Coronary artery (tissue), 2 donors: ENCODE measurements around the gene UPF3A.

Source experiments
- DNase-seq: peaks from one replicate; pipeline ENCODE4 v3.0.0-alpha.2; 2017; ENCODE audit warnings: low spot score
- H3K27ac ChIP-seq, 2 donors: fragments of 200-600 bp; sonication (generic); one replicate each; pipeline ENCODE4 v1.5.1; 2016 to 2019
- H3K4me3 ChIP-seq: fragments of 200-600 bp; sonication (generic); 2 replicates; pipeline ENCODE4 v1.5.1; 2016; ENCODE audit warnings: mild to moderate bottlenecking, moderate library complexity
- TF ChIP-seq, protein P1 (sequence below): fragments of 200-600 bp; sonication (generic); IDR thresholded peaks from one replicate; pipeline ENCODE4 v1.5.1; 2019; ENCODE audit warnings: antibody characterized with exemption

The UPF3A gene

DNA sequence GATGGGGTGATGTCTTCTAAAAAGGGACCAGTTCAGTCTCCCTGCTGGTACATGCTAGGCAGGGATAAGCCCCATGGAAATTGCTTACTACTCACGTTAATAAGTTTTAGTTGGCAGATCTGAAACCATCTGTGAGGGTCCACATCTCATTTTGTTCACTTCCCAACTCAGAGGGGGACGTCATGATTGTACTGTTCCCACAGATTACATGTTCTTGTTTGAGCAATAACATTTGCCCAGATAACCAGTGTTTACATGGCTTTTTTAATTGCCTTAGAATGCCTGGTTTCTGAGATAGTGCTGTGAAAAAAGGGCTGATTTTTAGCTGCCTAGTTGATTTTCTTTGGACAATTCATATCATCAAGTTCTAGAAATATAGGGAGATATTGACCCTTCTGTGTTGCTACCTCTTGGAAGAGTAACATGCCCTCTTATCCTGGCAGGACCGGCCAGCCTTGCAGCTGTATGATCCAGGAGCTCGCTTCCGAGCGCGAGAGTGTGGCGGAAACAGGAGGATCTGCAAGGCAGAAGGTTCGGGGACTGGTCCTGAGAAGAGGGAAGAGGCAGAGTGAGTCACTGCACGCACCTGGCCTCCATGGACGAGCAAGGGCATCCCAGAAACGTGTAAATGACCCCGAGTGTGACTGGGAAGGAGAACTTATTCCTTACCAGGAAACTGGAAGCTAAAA, 23.1 kb downstream of the UPF3A start:
- no peak overlapping the region for H3K4me3 ChIP-seq
- TF ChIP-seq, protein P1, sequence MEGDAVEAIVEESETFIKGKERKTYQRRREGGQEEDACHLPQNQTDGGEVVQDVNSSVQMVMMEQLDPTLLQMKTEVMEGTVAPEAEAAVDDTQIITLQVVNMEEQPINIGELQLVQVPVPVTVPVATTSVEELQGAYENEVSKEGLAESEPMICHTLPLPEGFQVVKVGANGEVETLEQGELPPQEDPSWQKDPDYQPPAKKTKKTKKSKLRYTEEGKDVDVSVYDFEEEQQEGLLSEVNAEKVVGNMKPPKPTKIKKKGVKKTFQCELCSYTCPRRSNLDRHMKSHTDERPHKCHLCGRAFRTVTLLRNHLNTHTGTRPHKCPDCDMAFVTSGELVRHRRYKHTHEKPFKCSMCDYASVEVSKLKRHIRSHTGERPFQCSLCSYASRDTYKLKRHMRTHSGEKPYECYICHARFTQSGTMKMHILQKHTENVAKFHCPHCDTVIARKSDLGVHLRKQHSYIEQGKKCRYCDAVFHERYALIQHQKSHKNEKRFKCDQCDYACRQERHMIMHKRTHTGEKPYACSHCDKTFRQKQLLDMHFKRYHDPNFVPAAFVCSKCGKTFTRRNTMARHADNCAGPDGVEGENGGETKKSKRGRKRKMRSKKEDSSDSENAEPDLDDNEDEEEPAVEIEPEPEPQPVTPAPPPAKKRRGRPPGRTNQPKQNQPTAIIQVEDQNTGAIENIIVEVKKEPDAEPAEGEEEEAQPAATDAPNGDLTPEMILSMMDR, result no peak
- DNase-seq, result no peak

DNA sequence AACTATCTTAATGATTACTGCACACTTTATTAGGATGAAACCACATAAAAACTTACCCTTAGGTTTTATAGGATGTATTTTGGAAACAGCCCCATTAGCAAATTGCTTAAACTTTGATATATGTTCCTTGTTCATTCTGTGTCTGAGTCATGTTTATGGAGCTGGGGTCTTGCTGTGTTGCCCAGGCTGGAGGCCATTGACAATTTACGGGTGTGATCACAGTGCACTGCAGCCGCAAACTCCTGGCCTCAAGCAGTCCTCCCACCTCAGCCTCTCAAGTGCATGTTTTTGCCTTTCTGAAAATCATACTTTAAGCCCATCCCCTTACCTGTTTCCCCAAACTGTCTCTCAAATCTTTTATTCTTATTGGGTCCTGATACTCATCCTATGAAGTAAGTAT, 27.7 kb downstream of the UPF3A start:
- TF ChIP-seq, protein P1, result no peak
- Histone ChIP-seq H3K4me3 (no peak overlapping the region), H3K27ac (no peak overlapping the region)
- no peak for DNase-seq

More for the DNA sequence above, 23.1 kb downstream of the UPF3A start:
- H3K27ac ChIP-seq, result no peak overlapping the region

DNA sequence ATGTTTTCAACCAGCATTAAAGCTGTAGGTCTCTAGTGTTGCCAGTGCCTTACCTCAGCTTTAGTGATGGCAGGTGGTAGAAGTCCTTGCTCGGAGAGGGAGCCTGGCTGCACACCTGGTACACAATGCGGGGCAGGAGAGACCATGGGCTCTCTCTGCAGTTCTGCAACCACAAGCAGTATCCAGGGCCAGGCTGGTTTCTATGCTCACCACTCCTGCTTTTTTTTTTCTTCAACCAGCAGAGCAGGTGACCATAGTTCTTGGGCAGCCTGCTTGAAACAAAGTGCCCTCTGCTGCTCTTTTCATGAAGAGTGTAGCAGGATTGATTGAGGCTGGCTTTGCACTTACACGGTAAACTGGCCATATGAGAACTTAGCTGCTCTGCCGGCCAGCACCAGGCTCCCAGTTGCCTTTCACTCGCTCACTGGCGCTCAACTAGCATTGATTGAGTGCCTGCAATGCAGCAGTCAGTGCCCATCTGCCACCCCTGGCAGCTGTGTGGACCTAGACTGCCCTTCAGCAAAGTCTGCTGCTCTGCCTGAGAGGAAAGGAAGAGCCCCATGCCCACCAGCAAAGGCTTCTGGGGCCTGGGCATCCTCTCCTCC, 28.5 kb downstream of the UPF3A start:
- Histone ChIP-seq H3K4me3 (no peak overlapping the region), H3K27ac (no peak overlapping the region)
- DNase-seq, result no peak
- TF ChIP-seq, protein P1, result no peak

DNA sequence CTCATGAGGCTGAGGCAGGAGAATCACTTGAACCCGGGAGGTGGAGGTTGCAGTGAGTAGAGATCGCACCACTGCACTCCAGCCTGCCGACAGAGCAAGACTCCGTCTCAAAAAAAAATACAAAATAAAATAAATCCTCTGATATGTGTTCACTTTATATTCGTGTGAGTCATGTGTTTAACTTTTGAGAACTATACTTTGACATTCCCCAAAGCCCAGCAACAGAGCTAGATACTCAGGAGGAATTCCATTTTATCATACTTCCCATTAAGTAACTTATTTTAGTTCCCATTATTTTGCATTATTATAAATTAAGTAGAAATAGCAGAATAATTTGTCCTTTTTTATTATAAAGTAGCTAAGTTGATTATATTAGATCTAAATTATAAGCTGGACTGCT, 29.6 kb downstream of the UPF3A start:
- Histone ChIP-seq H3K4me3 (no peak overlapping the region), H3K27ac (no peak overlapping the region)
- DNase-seq, result no peak
- TF ChIP-seq, protein P1, result no peak

DNA sequence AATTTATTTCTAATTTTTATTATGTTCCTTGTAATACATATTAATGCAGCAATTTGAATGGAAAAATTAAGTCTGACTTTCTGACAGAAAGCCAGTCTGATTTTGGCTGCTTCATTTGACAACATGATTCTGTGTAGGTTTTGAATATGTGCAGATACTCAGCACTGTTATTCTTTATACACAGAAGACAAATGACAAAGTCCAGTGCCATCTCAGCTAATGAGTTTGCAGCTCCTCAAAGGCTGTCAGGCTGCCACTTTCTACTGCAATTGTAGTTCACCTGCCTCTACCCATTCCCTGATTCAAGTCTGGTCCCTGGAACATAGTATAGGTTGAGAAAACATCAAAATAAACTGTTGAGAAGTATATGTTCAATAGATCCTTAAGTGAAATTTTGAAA, 30.0 kb downstream of the UPF3A start:
- TF ChIP-seq, protein P1, result no peak
- no peak for DNase-seq
- Histone ChIP-seq H3K27ac (no peak overlapping the region), H3K4me3 (no peak overlapping the region)

DNA sequence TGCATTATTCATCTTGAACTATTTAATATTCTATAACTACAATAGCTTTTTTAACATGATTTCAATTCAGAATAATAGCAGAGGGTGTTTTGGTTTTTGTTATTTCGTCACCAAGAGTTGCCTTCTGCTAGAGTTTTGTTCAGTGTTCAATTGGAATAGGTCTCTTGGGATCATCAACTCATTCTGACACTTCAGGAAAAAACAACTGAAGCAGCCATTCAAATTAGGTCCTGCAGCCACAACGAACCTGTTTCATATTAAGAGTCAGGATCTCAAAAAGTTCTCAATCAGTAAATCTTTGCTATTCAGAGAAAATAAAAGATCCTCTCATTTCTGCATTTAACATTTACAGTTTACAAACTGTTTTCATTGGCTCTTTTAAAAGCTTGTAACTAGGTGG, 30.5 kb downstream of the UPF3A start:
- TF ChIP-seq, protein P1, result no peak
- no peak for DNase-seq
- Histone ChIP-seq H3K27ac (no peak overlapping the region), H3K4me3 (no peak overlapping the region)
